Endometrial microvascular endothelial cells (primary cell): ENCODE measurements around the gene STARD3. TPM values are rescaled to one million over a fixed set of nuclear protein-coding genes. Genes with fewer than 3 reads are reported as not detected.
"Not testable (repeated sequence)": the region's sequence is repeated elsewhere in the genome, so short reads cannot be mapped to it uniquely, and the experiment has no call there.

Source experiments
- in situ Hi-C: cut with HindIII; loops from 2 replicates; pipeline ENCODE4 v1.10.0; 2017; ENCODE audit warnings: low sequenced_read_pairs, low pct_unique_long_range_greater_than_20kb; ENCODE audit errors: inconsistent ontology term
- total RNA-seq: library from RNA; depleted of rRNA; stranded (reverse); fragments of >200 nt; gene quantifications from one replicate; pipeline ENCODE4 v1.2.3, GENCODE V29; 2015; ENCODE audit errors: inconsistent ontology term

STARD3 gene
- total RNA-seq, 1 donor from 2014 or later = 52.8 TPM

- in situ Hi-C loops = no loop called here
These were observed 40.1 kb downstream of the STARD3 start for GRCh38 chr17:39677072-39677471.

- in situ Hi-C loops = no loop called here
These were observed 40.8 kb downstream of the STARD3 start for GRCh38 chr17:39677542-39678339.

- in situ Hi-C loops = no loop called here
These were observed 41.6 kb downstream of the STARD3 start for GRCh38 chr17:39678340-39679116.

GRCh38 chr17:39679521-39680192 is 42.7 kb downstream of the STARD3 start:
- in situ Hi-C loops = no loop called here

DNA sequence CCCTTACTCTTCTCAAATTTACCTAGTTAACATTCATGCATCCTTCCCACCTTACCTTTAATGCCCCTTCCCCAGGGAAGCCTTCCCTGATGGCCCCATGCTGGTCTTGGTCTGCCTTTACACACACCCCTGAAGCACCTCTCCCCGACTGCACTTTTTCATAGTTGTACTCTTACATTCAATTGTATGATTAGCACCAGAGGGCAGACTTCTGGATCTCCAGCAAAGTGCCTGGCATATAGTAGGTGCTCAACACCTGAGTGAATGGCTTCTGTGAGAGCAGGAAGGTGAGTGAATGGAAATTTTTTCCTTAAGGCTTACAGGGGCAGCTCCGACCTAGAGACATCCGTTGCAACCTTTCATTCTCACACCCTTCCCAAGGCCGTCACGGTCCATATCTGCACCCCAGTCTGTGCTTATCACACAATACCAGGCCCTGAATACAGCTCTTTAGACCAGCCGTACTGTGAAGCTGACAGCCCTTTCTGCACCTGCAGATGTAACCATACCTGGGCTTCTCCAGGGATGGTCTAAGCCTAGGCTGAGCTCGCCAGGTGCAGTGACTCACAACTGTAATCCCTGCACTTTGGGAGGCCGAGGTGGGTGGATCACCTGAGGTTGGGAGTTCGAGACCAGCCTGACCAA is 46.5 kb downstream of the STARD3 start:
- in situ Hi-C loops = no loop called here

- in situ Hi-C loops = no loop called here
These were observed 47.6 kb downstream of the STARD3 start for GRCh38 chr17:39684369-39685192.

DNA sequence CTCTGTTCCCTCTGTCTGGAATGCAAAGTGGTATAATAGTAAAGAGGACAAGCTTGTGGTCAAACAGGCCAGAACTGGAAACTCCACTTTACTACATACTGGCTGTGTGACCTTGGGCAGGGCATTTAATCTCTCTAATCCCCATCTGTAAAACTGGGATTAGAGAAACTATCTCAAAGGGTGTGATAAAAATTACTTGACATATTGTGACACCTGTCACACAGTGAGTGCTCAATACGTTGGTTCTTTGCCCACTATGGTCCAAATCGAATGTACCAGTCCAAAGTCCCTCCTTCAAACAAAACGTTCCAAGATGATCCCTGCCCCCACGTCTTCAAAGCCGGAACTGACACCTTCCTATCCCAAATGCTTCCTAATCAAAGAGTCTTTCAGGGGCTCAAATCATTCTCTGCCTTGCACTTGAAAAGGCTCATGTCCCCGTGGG is 50.2 kb downstream of the STARD3 start:
- in situ Hi-C loops = no loop called here

DNA sequence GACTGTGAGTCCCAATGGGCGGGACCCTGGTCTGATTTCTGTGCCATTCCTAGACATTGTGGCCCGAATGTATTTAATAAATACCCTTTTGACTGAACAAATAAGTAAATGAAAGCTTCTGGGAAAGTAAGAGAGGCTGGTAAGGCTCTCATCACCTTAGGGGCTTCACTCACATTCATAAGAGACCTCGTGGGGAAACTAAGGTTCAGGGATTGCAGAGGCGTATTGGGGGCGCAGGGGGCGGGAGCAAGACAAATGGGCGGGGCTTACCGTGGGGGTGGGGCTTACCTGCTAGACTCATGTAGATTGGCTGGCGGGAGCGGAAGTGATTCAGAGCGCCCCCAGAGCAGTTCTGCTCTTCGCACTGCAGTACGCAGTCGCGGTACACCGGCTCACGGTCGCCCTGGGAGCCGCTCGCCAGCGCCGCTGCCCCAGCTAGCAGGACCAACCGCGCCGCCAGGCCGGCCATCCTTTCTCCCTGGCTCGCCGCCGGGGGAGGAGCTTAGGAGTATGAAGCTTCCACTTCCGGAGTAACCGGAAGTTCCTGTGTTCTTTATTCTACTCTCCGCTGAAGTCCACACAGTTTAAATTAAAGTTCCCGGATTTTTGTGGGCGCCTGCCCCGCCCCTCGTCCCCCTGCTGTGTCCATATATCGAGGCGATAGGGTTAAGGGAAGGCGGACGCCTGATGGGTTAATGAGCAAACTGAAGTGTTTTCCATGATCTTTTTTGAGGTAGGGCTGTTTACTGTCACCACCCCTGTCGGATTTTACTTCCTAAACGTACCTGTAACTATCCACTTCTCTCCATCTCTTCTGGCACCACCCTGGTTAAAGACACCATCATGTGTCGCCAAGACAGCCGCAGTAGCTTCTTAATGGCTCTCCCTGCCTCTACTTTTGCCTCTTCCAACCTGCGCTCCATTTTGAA is 50.9 kb downstream of the STARD3 start, which contains the start of gene PGAP3:
Gene PGAP3 (minus strand): TSS at position 512 of the 929 bp plus-strand sequence. CDS start 43 bp downstream, at position 469.
- in situ Hi-C loops = no loop called here

DNA sequence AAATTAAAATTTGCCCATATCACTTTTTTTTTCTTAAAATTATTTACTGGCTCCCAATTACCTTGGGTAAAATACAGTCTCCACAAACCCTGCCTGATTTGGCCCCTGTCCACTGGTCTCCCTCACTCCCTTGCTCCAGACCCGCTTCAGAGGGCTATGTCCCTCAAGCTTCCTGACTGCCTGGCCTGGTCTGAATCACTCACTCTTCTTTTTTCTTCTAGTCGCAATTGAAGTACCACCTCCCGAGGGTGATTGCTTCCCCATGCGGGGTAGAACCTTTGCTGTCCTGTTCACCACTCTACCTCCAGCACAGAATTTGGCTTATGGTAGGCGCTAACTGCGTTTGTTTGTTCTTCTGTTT is 51.5 kb downstream of the STARD3 start:
- in situ Hi-C loops = no loop called here

GRCh38 chr17:39688945-39689344 is 52.0 kb downstream of the STARD3 start:
- in situ Hi-C loops = no loop called here

DNA sequence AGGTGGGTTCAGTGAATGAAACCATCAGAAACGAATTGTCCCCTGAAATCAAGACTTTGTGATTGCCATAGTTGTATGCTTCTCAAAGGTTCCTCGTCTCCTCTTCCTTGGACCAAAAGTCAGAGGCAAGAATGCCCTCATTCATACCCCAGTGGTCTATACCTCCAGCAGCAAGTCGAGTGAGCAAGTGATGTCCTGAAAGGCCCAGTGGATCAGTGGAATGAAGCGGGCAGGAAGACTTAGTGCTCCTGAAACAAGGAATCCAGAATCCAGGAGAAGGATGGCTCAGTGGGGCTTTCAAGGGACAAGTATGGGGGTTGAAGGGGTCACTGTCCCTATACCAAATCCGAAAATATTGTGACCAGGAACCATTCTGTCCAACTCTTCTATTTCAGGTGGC is 57.6 kb downstream of the STARD3 start:
- in situ Hi-C loops = no loop called here

GRCh38 chr17:39695089-39695474 is 58.1 kb downstream of the STARD3 start:
- in situ Hi-C loops = no loop called here

DNA sequence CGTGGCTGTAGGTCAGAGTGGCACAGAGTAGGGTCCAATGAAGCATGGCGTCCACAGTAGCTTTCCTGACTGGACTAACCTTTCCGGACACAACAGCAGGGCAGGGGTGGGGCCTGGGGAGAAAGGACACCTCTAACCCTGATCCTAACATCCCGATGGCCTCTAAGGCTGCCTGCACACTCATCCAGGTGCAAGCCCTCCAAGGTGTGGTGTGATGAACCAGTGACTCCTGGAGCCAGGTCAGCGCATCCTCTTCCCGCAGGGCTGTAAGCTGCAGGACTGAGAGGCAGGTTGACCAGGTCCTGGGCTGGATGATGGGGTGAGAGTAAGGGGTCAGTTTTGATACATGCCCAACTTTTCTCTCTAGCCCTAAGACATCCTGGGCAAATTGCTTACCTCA is 59.8 kb downstream of the STARD3 start:
- in situ Hi-C loops = no loop called here

DNA sequence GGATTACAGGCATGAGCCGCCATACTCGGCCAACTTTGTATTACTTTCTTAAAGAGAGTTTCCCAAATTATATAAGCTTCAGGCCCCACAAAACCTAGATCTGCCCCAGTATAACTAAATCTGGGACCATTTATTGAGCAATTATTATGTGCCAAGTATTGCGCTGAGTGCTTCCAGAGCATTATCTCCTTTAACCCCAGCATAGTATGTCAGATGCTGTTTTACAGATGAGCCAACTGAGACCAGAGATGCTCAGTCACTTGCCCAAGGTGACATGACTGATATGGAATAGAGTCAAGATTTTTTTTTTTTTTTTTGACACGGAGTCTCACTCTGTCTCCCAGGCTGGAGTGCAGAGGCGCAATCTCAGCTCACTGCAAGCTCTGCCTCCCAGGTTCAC is 61.0 kb downstream of the STARD3 start:
- in situ Hi-C loops = no loop called here

- in situ Hi-C loops = not testable (repeated sequence)
These were observed 62.3 kb downstream of the STARD3 start for GRCh38 chr17:39699157-39699817.

DNA sequence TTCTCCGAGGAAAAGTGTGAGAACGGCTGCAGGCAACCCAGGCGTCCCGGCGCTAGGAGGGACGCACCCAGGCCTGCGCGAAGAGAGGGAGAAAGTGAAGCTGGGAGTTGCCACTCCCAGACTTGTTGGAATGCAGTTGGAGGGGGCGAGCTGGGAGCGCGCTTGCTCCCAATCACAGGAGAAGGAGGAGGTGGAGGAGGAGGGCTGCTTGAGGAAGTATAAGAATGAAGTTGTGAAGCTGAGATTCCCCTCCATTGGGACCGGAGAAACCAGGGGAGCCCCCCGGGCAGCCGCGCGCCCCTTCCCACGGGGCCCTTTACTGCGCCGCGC is 62.8 kb downstream of the STARD3 start, which contains the start of gene ERBB2:
Gene ERBB2 (plus strand): TSS at position 247 of the 330 bp plus-strand sequence. CDS start 175 bp downstream, outside the sequence.
- in situ Hi-C loops = no loop called here
